Posterior vena cava (tissue), 2 donors: ENCODE data around the gene NLGN1. TPM values are rescaled to one million over a fixed set of nuclear protein-coding genes. Genes with fewer than 3 reads are reported as not detected.

Source experiments
- DNase-seq: peaks from one replicate; pipeline ENCODE4 v3.0.0-alpha.2; 2020; ENCODE audit warnings: low spot score
- intact Hi-C, 2 donors: fragments of 100-400 bp; cut with DNase I; formaldehyde crosslinking; loops; one replicate each; pipeline versions ENCODE4 v1.14.1 to v1.14.2; 2022 to 2023
- total RNA-seq, 2 donors: library from RNA; stranded (reverse); fragmentation: NEBNext Ultra II Directional; extraction: Animal tissue kit (Norgen Biotek cat#: 25700); gene quantifications; one replicate each; pipeline ENCODE4 v1.2.1, GENCODE V29; 2021
- donor health status: DM: yes; HTN: yes; CAD: no.
- donor health status: DM: yes; HTN: yes; CAD: no.

Gene NLGN1
- total RNA-seq, 2 donors from 2014 or later, result 11.5 to 14.5 TPM

GRCh38 chr3:173857154-173857553, 459.6 kb downstream of the NLGN1 start:
- intact Hi-C loops, result no loop called here
- no peak for DNase-seq

- intact Hi-C loops, result no loop called here
- no peak for DNase-seq
Measured at GRCh38 chr3:173862701-173863100, 465.2 kb downstream of the NLGN1 start.

GRCh38 chr3:173863551-173863950, 466.0 kb downstream of the NLGN1 start:
- intact Hi-C loops, result no loop called here
- no peak for DNase-seq

GRCh38 chr3:173865900-173866498, 468.5 kb downstream of the NLGN1 start:
- intact Hi-C loops, result no loop called here

GRCh38 chr3:173869766-173870165, 472.2 kb downstream of the NLGN1 start:
- no peak for DNase-seq
- intact Hi-C loops, result no loop called here

More at GRCh38 chr3:173865900-173866498, 468.5 kb downstream of the NLGN1 start:
- no peak for DNase-seq

GRCh38 chr3:173870976-173871375, 473.4 kb downstream of the NLGN1 start:
- intact Hi-C loops, result no loop called here
- DNase-seq, result no peak

GRCh38 chr3:173875790-173876189, 478.2 kb downstream of the NLGN1 start:
- no peak for DNase-seq
- intact Hi-C loops, result no loop called here

GRCh38 chr3:173876476-173876875, 478.9 kb downstream of the NLGN1 start:
- intact Hi-C loops, result no loop called here

GRCh38 chr3:173887888-173888287, 490.3 kb downstream of the NLGN1 start:
- intact Hi-C loops, result no loop called here
- DNase-seq, result no peak

More at GRCh38 chr3:173876476-173876875, 478.9 kb downstream of the NLGN1 start:
- no peak for DNase-seq

- intact Hi-C loops, result no loop called here
Measured at GRCh38 chr3:173889596-173889995, 492.1 kb downstream of the NLGN1 start.

GRCh38 chr3:173890091-173890490, 492.5 kb downstream of the NLGN1 start:
- no peak for DNase-seq
- intact Hi-C loops, result no loop called here

More at GRCh38 chr3:173889596-173889995, 492.1 kb downstream of the NLGN1 start:
- no peak for DNase-seq

GRCh38 chr3:173891272-173892100, 493.9 kb downstream of the NLGN1 start:
- DNase-seq, result no peak
- intact Hi-C loops, result no loop called here

GRCh38 chr3:173892547-173892946, 495.0 kb downstream of the NLGN1 start:
- DNase-seq, result no peak
- intact Hi-C loops, result no loop called here

GRCh38 chr3:173893066-173893465, 495.5 kb downstream of the NLGN1 start:
- intact Hi-C loops, result no loop called here
- DNase-seq, result no peak

GRCh38 chr3:173893835-173894234, 496.3 kb downstream of the NLGN1 start:
- DNase-seq, result no peak
- intact Hi-C loops, result no loop called here

GRCh38 chr3:173897631-173898030, 500.1 kb downstream of the NLGN1 start:
- DNase-seq, result no peak
- intact Hi-C loops, result no loop called here

- intact Hi-C loops, result no loop called here
- no peak for DNase-seq
Measured at GRCh38 chr3:173901649-173902048, 504.1 kb downstream of the NLGN1 start.

- intact Hi-C loops, result no loop called here
- no peak for DNase-seq
Measured at GRCh38 chr3:173902401-173902800, 504.9 kb downstream of the NLGN1 start.

- intact Hi-C loops, result no loop called here
Measured at GRCh38 chr3:173902871-173903270, 505.3 kb downstream of the NLGN1 start.

GRCh38 chr3:173905381-173905780, 507.8 kb downstream of the NLGN1 start:
- intact Hi-C loops, result no loop called here
- no peak for DNase-seq

More at GRCh38 chr3:173902871-173903270, 505.3 kb downstream of the NLGN1 start:
- no peak for DNase-seq

GRCh38 chr3:173911446-173911845, 513.9 kb downstream of the NLGN1 start:
- DNase-seq, result no peak
- intact Hi-C loops, result no loop called here
